CD8-positive, alpha-beta memory T cell (primary cell): ENCODE data around the gene KCNMB2. TPM values are rescaled to one million over a fixed set of nuclear protein-coding genes. Genes with fewer than 3 reads are reported as not detected.

Source experiments
- CTCF ChIA-PET: fragments of 350-600 bp; sonication (Branson Sonifier 250); formaldehyde crosslinking; loops from one replicate; lab custom pipeline; 2021; ENCODE audit warnings: antibody characterized with exemption; lab: Charles Lee
- POLR2A ChIA-PET: fragments of 350-600 bp; sonication (Branson Sonifier 250); formaldehyde crosslinking; loops from one replicate; lab custom pipeline; 2021; ENCODE audit warnings: antibody characterized with exemption; lab: Charles Lee
- DNase-seq, 5 donors: peaks; one replicate each; pipeline versions ENCODE4 v3.0.0 to v3.0.0-alpha.2; 2020 to 2022; ENCODE audit warnings: mixed read lengths in 1 of 5
- H3K27ac ChIP-seq: one replicate; pipeline ENCODE4 v1.7.0; 2013; ENCODE audit warnings: low read depth, mild to moderate bottlenecking, low read length, moderate library complexity
- H3K27me3 ChIP-seq: 2 replicates; pipeline ENCODE4 v1.7.0; 2013; ENCODE audit warnings: low read length, mild to moderate bottlenecking; ENCODE audit not compliant: insufficient read depth, poor library complexity, severe bottlenecking
- H3K36me3 ChIP-seq: 2 replicates; pipeline ENCODE4 v1.7.0; 2013; ENCODE audit warnings: mild to moderate bottlenecking, low read length, moderate library complexity; ENCODE audit not compliant: insufficient read depth
- H3K4me1 ChIP-seq: 2 replicates; pipeline ENCODE4 v1.7.0; 2013; ENCODE audit warnings: mild to moderate bottlenecking, low read length, moderate library complexity; ENCODE audit not compliant: insufficient read depth
- H3K4me3 ChIP-seq: 2 replicates; pipeline ENCODE4 v1.7.0; 2013; ENCODE audit warnings: mild to moderate bottlenecking, low read length
- H3K9me3 ChIP-seq: 2 replicates; pipeline ENCODE4 v1.7.0; 2013; ENCODE audit warnings: mild to moderate bottlenecking, low read length
- H3K27ac Mint-ChIP-seq, 8 donors: one replicate each; pipeline ENCODE4 v1.8.0; 2020 to 2021; ENCODE audit warnings: mixed read lengths in 8 of 8, mild to moderate bottlenecking in 6 of 8, inconsistent platforms in 3 of 8, moderate library complexity in 3 of 8
- H3K27me3 Mint-ChIP-seq, 2 donors: one replicate each; pipeline ENCODE4 v1.8.0; 2020 to 2021; ENCODE audit warnings: mixed read lengths in 2 of 2, mild to moderate bottlenecking in 1 of 2, moderate library complexity in 1 of 2
- H3K36me3 Mint-ChIP-seq, 3 donors: one replicate each; pipeline ENCODE4 v1.8.0; 2020 to 2021; ENCODE audit warnings: mixed read lengths in 3 of 3, inconsistent platforms in 1 of 3, mild to moderate bottlenecking in 1 of 3
- H3K4me1 Mint-ChIP-seq, 3 donors: one replicate each; pipeline ENCODE4 v1.8.0; 2020 to 2021; ENCODE audit warnings: mixed read lengths in 3 of 3, inconsistent platforms in 1 of 3, mild to moderate bottlenecking in 1 of 3
- H3K4me3 Mint-ChIP-seq, 7 donors: one replicate each; pipeline ENCODE4 v1.8.0; 2020 to 2021; ENCODE audit warnings: mixed read lengths in 7 of 7, mild to moderate bottlenecking in 6 of 7, moderate library complexity in 4 of 7, inconsistent platforms in 2 of 7
- H3K9me3 Mint-ChIP-seq, 5 donors: one replicate each; pipeline ENCODE4 v1.8.0; 2020 to 2022; ENCODE audit warnings: mixed read lengths in 5 of 5, mild to moderate bottlenecking in 3 of 5, moderate library complexity in 2 of 5, inconsistent platforms in 1 of 5
- polyA plus RNA-seq: library from polyadenylated mRNA; unstranded; fragments of 300-500 nt; fragmentation: Illumina TruSeq; gene quantifications from one replicate; pipeline ENCODE4 v1.2.3, GENCODE V29; 2021
- total RNA-seq, 2 experiments: library from RNA; stranded (reverse); gene quantifications; one replicate each; pipeline ENCODE4 v1.2.3, GENCODE V29; 2021

Gene KCNMB2
- total and polyA plus RNA-seq, 3 experiments from 2014 or later = not detected

GRCh38 chr3:178680037-178680436 lies 143.8 kb downstream of the KCNMB2 start:
- Mint-ChIP-seq H3K36me3 (no peaks in the 10 kb centered on the region), H3K4me1 (no peaks in the 10 kb centered on the region), H3K27ac (no peak overlapping the region), H3K4me3 (no peak overlapping the region), H3K9me3 (peaks cover 4 to 12% (median 5%) of the 10 kb centered on the region in 5 donors), H3K27me3 (peaks cover 2 to 5% of the 10 kb centered on the region in 2 donors)
- no peak for DNase-seq
- no peaks in the 10 kb centered on the region for H3K36me3 ChIP-seq
- H3K9me3 ChIP-seq = no peaks in the 10 kb centered on the region
- H3K4me3 ChIP-seq = no peak overlapping the region
- POLR2A ChIA-PET = no interaction called here
- H3K27ac ChIP-seq = no peak overlapping the region
- H3K27me3 ChIP-seq = no peaks in the 10 kb centered on the region
- H3K4me1 ChIP-seq = no peaks in the 10 kb centered on the region
- CTCF ChIA-PET = no interaction called here

GRCh38 chr3:178680489-178680888 lies 144.3 kb downstream of the KCNMB2 start:
- H3K9me3 ChIP-seq = no peaks in the 10 kb centered on the region
- ChIA-PET POLR2A (no interaction called here), CTCF (no interaction called here)
- H3K36me3 Mint-ChIP-seq = no peaks in the 10 kb centered on the region
- peaks cover 2 to 5% of the 10 kb centered on the region in 2 donors for H3K27me3 Mint-ChIP-seq
- H3K36me3 ChIP-seq = no peaks in the 10 kb centered on the region
- peaks cover 4 to 12% (median 5%) of the 10 kb centered on the region in 5 donors for H3K9me3 Mint-ChIP-seq
- H3K4me1 Mint-ChIP-seq = no peaks in the 10 kb centered on the region
- no peak for DNase-seq
- no peak overlapping the region for H3K4me3 ChIP-seq
- H3K4me1 ChIP-seq = no peaks in the 10 kb centered on the region
- no peaks in the 10 kb centered on the region for H3K27me3 ChIP-seq
- H3K27ac Mint-ChIP-seq = no peak overlapping the region
- no peak overlapping the region for H3K4me3 Mint-ChIP-seq
- H3K27ac ChIP-seq = no peak overlapping the region

DNA sequence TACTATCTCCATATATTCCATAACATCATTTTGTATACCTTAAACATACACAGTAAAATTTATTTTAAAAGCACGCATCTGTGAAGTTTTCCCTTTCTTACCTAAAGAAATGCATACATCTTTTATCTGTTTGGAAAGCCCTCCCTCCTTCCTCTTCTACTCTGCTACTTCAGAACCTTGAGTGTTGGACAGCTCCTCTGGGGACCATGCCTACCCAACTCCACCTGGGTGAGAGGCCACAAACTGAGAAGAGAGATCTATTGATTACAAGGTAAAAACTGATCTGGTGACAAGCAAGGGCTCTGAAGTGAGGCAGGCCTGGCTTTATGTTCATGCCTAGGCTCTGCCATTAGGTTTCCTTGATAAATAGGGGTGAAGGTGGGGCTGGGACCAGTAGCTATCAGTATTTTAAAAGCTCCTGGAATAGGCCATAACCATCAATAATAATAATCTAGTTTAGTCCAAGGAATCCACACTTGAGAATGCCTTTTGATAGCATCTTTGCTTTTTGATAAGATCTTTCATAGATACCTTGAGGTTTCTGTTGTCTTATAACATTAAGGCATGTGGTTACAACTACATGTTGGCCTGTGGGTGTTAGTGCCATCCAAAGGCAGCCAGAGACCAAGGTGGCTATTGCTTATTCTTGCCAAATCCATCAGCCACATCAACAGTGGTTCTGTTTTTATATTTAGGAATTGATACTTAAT lies 148.8 kb downstream of the KCNMB2 start:
- DNase-seq = no peak
- Mint-ChIP-seq H3K27me3 (peaks cover 0 to 2% of the 10 kb centered on the region in 2 donors), H3K4me1 (no peaks in the 10 kb centered on the region), H3K36me3 (no peaks in the 10 kb centered on the region), H3K27ac (no peak overlapping the region), H3K4me3 (no peak overlapping the region), H3K9me3 (peaks cover 4 to 12% (median 5%) of the 10 kb centered on the region in 5 donors)
- Histone ChIP-seq H3K4me1 (no peaks in the 10 kb centered on the region), H3K4me3 (no peak overlapping the region), H3K27me3 (no peaks in the 10 kb centered on the region), H3K27ac (no peak overlapping the region), H3K9me3 (no peaks in the 10 kb centered on the region), H3K36me3 (no peaks in the 10 kb centered on the region)
- ChIA-PET CTCF (no interaction called here), POLR2A (no interaction called here)

DNA sequence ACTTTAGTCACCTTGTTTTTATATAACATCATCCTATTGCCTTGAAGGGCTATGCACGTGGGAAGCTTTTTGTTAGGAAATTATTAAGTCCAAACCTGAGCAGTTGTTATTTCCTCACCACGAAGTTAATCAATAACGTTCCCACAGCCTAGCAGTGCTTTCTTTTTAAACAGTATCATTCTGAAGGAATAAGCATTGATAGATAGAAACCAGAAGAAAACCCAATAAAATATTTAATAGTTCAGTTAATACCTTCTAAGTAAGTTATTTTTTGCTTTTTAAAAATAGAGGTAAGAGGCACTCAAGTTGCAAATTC lies 149.3 kb downstream of the KCNMB2 start:
- H3K36me3 ChIP-seq = no peaks in the 10 kb centered on the region
- no peaks in the 10 kb centered on the region for H3K9me3 ChIP-seq
- H3K4me1 ChIP-seq = no peaks in the 10 kb centered on the region
- H3K4me3 ChIP-seq = no peak overlapping the region
- ChIA-PET CTCF (no interaction called here), POLR2A (no interaction called here)
- no peak for DNase-seq
- no peak overlapping the region for H3K27ac ChIP-seq
- no peak overlapping the region for H3K4me3 Mint-ChIP-seq
- peaks cover 4 to 12% (median 7%) of the 10 kb centered on the region in 5 donors for H3K9me3 Mint-ChIP-seq
- H3K27me3 Mint-ChIP-seq = peaks cover 0 to 4% of the 10 kb centered on the region in 2 donors
- H3K36me3 Mint-ChIP-seq = no peaks in the 10 kb centered on the region
- H3K27ac Mint-ChIP-seq = no peak overlapping the region
- H3K27me3 ChIP-seq = no peaks in the 10 kb centered on the region
- no peaks in the 10 kb centered on the region for H3K4me1 Mint-ChIP-seq

DNA sequence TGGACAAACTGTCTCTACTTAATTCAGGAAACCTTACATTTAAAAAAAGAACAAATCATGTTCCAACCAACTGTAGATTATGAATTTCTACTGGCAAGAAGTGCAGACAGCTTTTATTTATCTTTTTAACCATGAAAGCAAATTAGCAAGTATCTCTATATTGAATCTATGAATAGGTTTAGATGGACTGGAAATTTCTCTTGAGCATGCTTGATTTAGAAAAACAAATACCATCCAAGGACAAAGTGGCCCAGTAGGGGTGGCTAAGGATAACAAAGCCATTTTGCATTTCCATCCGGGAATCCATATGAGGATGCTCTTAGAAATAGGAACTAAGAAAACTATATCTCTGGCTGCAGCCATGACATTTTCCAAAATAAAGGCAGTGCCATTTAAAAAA lies 150.6 kb downstream of the KCNMB2 start:
- Mint-ChIP-seq H3K27me3 (peaks cover 0 to 4% of the 10 kb centered on the region in 2 donors), H3K4me1 (no peaks in the 10 kb centered on the region), H3K36me3 (no peaks in the 10 kb centered on the region), H3K9me3 (peaks cover 4 to 12% (median 7%) of the 10 kb centered on the region in 5 donors), H3K27ac (no peak overlapping the region), H3K4me3 (no peak overlapping the region)
- Histone ChIP-seq H3K9me3 (no peaks in the 10 kb centered on the region), H3K36me3 (no peaks in the 10 kb centered on the region), H3K4me3 (no peak overlapping the region), H3K4me1 (no peaks in the 10 kb centered on the region), H3K27me3 (no peaks in the 10 kb centered on the region), H3K27ac (no peak overlapping the region)
- CTCF ChIA-PET = no interaction called here
- POLR2A ChIA-PET = no interaction called here
- DNase-seq = no peak

- no peaks in the 10 kb centered on the region for H3K36me3 ChIP-seq
- POLR2A ChIA-PET = no interaction called here
- Mint-ChIP-seq H3K4me1 (no peaks in the 10 kb centered on the region), H3K27me3 (peaks cover 0 to 2% of the 10 kb centered on the region in 2 donors), H3K4me3 (no peak overlapping the region), H3K9me3 (peaks cover 0 to 17% (median 4%) of the 10 kb centered on the region in 5 donors), H3K36me3 (no peaks in the 10 kb centered on the region), H3K27ac (no peak overlapping the region)
- no peaks in the 10 kb centered on the region for H3K4me1 ChIP-seq
- no peak for DNase-seq
- no peaks in the 10 kb centered on the region for H3K27me3 ChIP-seq
- H3K27ac ChIP-seq = no peak overlapping the region
- CTCF ChIA-PET = no interaction called here
- H3K9me3 ChIP-seq = no peaks in the 10 kb centered on the region
- H3K4me3 ChIP-seq = no peak overlapping the region
Measured at GRCh38 chr3:178690571-178690970, 154.3 kb downstream of the KCNMB2 start.

DNA sequence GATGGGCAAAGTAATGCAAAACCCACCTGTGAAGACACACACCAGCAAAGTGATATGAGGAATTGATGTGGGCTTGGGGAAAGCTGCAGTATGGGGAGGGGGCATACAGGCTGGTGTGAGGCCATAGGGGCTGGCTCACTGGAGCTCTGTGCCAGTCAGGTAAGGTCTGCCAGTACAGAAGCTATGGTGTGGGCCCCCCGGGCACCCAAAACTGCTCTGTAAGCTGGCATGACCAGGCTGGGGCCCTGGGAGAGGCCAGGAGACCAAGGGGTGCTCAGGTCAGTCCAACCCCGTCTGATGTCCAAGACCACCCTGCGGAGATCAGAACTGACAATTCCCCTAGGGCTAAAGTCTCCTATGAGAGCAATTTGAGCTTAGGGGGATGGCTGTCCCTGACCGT lies 163.1 kb downstream of the KCNMB2 start:
- no peak overlapping the region for H3K27ac Mint-ChIP-seq
- Histone ChIP-seq H3K27me3 (no peaks in the 10 kb centered on the region), H3K4me3 (no peak overlapping the region), H3K27ac (no peak overlapping the region), H3K4me1 (no peaks in the 10 kb centered on the region), H3K36me3 (no peaks in the 10 kb centered on the region), H3K9me3 (no peaks in the 10 kb centered on the region)
- H3K9me3 Mint-ChIP-seq = peaks cover under 1 to 9% (median 7%) of the 10 kb centered on the region in 5 donors
- no peaks in the 10 kb centered on the region for H3K36me3 Mint-ChIP-seq
- H3K4me3 Mint-ChIP-seq = no peak overlapping the region
- no peak for DNase-seq
- ChIA-PET POLR2A (no interaction called here), CTCF (no interaction called here)
- H3K4me1 Mint-ChIP-seq = no peaks in the 10 kb centered on the region
- peaks cover 0 to 5% of the 10 kb centered on the region in 2 donors for H3K27me3 Mint-ChIP-seq

DNA sequence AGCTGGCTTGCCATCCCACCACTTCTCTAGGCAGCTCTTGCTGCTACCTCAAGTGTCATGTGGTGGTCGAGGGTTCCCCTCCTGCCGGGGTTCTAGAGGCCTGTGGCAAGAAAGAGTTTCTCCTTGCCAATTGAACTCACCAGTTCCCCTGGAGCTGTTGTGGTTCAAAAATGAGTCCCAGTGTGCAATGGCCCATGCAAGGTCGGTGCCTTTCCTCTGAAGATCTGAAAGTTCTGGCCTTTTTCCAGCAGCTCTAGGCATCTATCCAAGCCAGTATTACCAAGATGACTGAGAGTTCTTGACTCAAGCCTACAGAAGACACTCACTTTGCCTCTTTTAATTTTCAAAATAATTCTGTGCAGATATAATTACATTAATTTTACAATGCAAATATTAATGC lies 163.6 kb downstream of the KCNMB2 start:
- Mint-ChIP-seq H3K4me1 (no peaks in the 10 kb centered on the region), H3K27me3 (peaks cover 0 to 5% of the 10 kb centered on the region in 2 donors), H3K36me3 (no peaks in the 10 kb centered on the region), H3K4me3 (no peak overlapping the region), H3K27ac (no peak overlapping the region), H3K9me3 (peaks cover 0 to 9% (median 6%) of the 10 kb centered on the region in 5 donors)
- CTCF ChIA-PET = no interaction called here
- POLR2A ChIA-PET = no interaction called here
- no peak for DNase-seq
- H3K27me3 ChIP-seq = no peaks in the 10 kb centered on the region
- no peak overlapping the region for H3K4me3 ChIP-seq
- no peak overlapping the region for H3K27ac ChIP-seq
- H3K36me3 ChIP-seq = no peaks in the 10 kb centered on the region
- no peaks in the 10 kb centered on the region for H3K9me3 ChIP-seq
- H3K4me1 ChIP-seq = no peaks in the 10 kb centered on the region
